HG02623 (cell line): ENCODE results near the gene CLASP1.
"Not testable (repeated sequence)": the region's sequence is repeated elsewhere in the genome, so short reads cannot be mapped to it uniquely, and the experiment has no call there.

ENCODE experiments used
- ATAC-seq: cut with Tn5 transposase; IDR thresholded peaks from one replicate; pipeline ENCODE4 v1.9.1; 2021; ENCODE audit warnings: moderate library complexity; ENCODE audit not compliant: unreplicated experiment

CLASP1 gene

GRCh38 chr2:121438290-121438689 lies 211.0 kb downstream of the CLASP1 start:
- ATAC-seq: not testable (repeated sequence)

GRCh38 chr2:121436918-121437317 lies 212.3 kb downstream of the CLASP1 start:
- ATAC-seq: no peak

- ATAC-seq: no peak
These were observed 213.5 kb downstream of the CLASP1 start for GRCh38 chr2:121435790-121436189.

GRCh38 chr2:121431214-121431613 lies 218.0 kb downstream of the CLASP1 start:
- ATAC-seq: no peak

GRCh38 chr2:121429927-121430520 lies 219.2 kb downstream of the CLASP1 start:
- ATAC-seq: no peak

- no peak for ATAC-seq
These were observed 220.0 kb downstream of the CLASP1 start for GRCh38 chr2:121429119-121429903.

GRCh38 chr2:121427187-121427689 lies 222.0 kb downstream of the CLASP1 start:
- no peak for ATAC-seq

GRCh38 chr2:121420486-121420885 lies 228.8 kb downstream of the CLASP1 start:
- no peak for ATAC-seq

GRCh38 chr2:121419081-121419699 lies 230.1 kb downstream of the CLASP1 start:
- ATAC-seq: no peak

GRCh38 chr2:121418494-121419058 lies 230.7 kb downstream of the CLASP1 start:
- ATAC-seq: no peak

GRCh38 chr2:121417826-121418225 lies 231.4 kb downstream of the CLASP1 start:
- ATAC-seq: no peak

GRCh38 chr2:121415727-121416126 lies 233.5 kb downstream of the CLASP1 start:
- ATAC-seq: no peak

GRCh38 chr2:121412349-121412748 lies 236.9 kb downstream of the CLASP1 start:
- ATAC-seq: no peak

GRCh38 chr2:121409966-121410365 lies 239.3 kb downstream of the CLASP1 start:
- ATAC-seq: no peak

- ATAC-seq: no peak
These were observed 239.9 kb downstream of the CLASP1 start for GRCh38 chr2:121409388-121409787.

GRCh38 chr2:121408641-121409040 lies 240.6 kb downstream of the CLASP1 start:
- ATAC-seq: no peak

- no peak for ATAC-seq
These were observed 244.0 kb downstream of the CLASP1 start for GRCh38 chr2:121405233-121405632.

GRCh38 chr2:121400201-121400600 lies 249.1 kb downstream of the CLASP1 start:
- no peak for ATAC-seq

GRCh38 chr2:121398853-121399252 lies 250.4 kb downstream of the CLASP1 start:
- no peak for ATAC-seq

- no peak for ATAC-seq
These were observed 259.1 kb downstream of the CLASP1 start for GRCh38 chr2:121390082-121390692.

- ATAC-seq: no peak
These were observed 260.9 kb downstream of the CLASP1 start for GRCh38 chr2:121388371-121388770.
